ENCODE measurements around the gene SERPINI1. TPM values are rescaled to one million over a fixed set of nuclear protein-coding genes. Genes with fewer than 3 reads are reported as not detected.

Gene SERPINI1
- 10.5 TPM for total RNA-seq
- long read RNA-seq, transcript SERPINI1-202 (9 exons, 1,890 nt): major isoform, 8 of 11 reads
- long read RNA-seq, partial matches to known transcripts: 0 of 11 reads
- long read RNA-seq, other reads (novel, unspliced or antisense): 0 of 11 reads

DNA sequence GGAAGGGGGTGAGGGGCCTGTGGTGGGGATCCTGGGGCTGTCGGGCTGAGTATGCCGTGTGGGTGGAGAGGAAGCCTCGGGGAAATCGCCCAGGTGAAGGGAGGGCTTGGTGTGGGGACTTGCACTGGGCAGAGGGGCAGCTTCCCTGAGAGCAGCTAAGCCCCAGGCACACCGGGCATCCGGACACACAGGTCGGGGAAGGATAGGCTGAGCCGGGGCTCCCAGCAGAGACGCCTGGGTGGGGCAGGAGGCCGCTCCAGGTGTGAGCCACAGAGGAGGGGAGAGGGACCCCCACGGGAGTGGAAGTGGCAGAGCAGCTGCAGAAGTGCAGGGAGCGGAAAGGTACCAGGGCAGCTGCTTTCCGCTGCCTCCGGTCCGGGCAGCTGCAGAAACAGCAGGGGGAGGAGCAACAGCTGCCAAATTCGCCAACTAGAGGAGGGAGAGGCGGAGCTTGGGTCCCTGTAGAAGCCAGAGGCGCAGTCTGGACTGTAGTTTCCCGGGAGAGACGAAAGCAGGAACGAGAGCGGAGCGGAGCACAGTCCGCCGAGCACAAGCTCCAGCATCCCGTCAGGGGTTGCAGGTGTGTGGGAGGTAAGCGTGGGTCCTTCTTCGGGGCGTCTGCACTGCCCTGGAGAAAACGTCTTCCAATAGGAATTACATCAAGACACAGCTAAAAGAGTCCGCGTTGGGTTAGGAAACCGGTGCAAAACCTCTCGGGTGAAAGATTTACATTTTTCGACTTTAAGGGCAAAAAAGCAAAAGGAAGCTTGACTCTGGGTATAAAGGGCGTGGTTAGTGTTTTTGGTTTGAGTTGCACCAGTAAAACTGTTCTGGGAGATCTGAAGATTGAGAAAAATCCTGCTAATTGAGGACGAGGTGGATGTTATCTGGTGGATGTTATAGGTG, at the start of gene SERPINI1:
SERPINI1 (plus strand) TSS at position 489 of the 906 bp plus-strand sequence. CDS start 53,408 bp downstream, outside the sequence.
- intact Hi-C loops (cut with DNase I): loop anchor here (1.0 to 10.0 kb wide), 4 partner anchors 78 to 362 kb away; partner anchors contain the start of gene GOLIM4

DNA sequence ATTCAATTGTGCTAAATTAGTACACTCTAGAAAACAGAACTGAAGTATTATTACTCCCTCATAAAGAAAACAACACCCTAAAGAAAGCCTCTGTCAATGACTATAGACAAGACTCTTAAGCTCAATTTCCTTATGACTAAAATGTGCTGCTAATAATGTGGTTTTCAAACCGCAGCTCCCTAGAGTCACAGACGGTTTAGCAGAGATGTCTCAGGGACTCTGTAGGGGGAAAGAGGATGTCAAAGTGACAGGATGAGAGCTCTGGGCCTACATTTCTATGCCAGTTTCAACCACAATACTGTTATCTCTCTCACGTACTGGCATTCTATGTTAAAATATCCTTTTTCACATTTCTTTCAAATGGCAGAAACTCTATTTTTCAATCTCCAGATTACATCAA, 44.2 kb upstream of the SERPINI1 start:
- intact Hi-C loops (cut with DNase I): loop anchor here (10.0 kb wide), 1 partner anchor 193 kb away; no protein-coding TSS in a partner anchor

More for the DNA sequence above, at the start of gene SERPINI1:
- peak; percentile 94 for DNase-seq (ENCODE audit: low spot score)

DNA sequence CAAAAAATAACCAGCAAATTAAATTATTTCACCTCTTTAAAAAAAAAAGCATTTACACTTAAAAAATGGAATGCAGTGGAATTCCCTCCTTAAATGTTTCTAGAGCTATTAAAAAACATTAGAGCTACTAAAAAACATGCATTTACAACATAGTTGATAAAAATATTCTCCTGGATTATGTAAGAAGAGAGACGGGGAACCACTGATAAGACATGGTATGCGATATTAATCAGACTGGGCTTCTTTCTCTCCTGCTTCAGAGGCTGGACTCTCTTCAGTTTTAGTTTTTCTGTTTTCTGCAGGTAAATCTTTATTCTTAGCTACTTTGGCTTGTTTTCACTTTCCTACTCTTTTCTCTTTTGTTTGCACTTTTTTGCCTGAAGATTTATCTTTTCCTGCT, 41.4 kb upstream of the SERPINI1 start:
- intact Hi-C loops (cut with DNase I): loop anchor here (10.0 kb wide), 1 partner anchor 191 kb away; no protein-coding TSS in a partner anchor
- DNase-seq (ENCODE audit: low spot score): no peak

More for the DNA sequence above, 44.2 kb upstream of the SERPINI1 start:
- no peak for DNase-seq (ENCODE audit: low spot score)

- intact Hi-C loops (cut with DNase I): no loop called here
- DNase-seq (ENCODE audit: low spot score): no peak
Measured at GRCh38 chr3:167700046-167700445, 35.5 kb upstream of the SERPINI1 start.

DNA sequence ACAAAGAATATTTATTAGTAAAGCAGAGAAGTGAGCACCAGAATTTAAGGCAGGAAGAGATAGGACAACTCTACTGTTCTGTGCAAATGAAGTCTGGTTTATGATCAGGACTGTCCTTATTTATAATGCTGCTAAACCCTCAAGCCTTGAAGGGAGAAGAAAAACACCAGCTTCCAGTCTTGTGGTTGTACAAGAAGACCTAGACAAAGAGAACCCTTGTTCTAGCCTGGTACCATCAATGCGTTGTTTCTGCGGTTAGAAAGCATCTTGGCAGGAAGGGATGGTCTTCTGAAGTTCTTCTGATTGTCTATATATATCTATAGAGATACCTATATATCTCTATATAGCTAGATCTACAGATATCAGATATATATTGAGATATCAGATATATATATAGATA, 34.6 kb upstream of the SERPINI1 start:
- intact Hi-C loops (cut with DNase I): no loop called here
- DNase-seq (ENCODE audit: low spot score): no peak

GRCh38 chr3:167705840-167706239, 29.7 kb upstream of the SERPINI1 start:
- intact Hi-C loops (cut with DNase I): no loop called here
- no peak for DNase-seq (ENCODE audit: low spot score)

DNA sequence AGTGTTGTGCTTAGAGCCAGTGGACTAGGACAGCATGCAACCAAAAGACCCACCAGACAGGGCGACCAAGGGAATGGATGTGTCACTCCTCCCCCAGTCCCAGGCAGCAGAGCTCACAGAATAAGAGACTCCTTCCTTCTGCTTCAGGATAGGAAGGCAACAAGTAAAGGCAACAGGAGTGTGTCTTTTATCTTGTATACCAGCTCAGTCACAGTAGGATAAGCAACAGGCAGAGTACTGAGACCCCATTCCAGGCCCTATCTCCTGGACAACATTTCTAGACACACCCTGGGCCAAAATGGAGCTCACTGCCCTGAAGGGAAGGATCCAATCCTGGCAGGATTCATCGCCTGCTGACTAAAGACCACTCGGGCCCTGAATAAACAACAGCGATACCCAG, 25.8 kb upstream of the SERPINI1 start:
- no peak for DNase-seq (ENCODE audit: low spot score)
- intact Hi-C loops (cut with DNase I): no loop called here

DNA sequence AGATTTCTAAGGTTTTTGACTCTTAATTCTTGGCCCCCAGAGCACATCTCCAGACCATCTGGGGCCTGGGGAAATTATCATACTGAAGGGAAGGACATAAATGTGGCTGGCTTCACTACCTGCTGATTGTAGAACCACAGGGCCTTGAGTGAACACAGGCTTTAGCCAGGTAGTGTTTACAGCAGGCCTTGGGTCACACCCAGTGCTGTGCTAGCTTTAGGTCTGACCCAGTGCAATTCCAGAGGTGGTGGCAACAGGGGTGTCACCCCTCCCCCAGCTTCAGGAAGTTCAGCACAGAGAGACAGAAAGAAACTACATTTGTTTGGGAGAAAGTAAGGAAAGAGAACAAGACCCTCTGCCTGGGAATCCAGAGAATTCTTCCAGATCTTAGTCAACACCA, 25.0 kb upstream of the SERPINI1 start:
- intact Hi-C loops (cut with DNase I): no loop called here
- DNase-seq (ENCODE audit: low spot score): no peak

DNA sequence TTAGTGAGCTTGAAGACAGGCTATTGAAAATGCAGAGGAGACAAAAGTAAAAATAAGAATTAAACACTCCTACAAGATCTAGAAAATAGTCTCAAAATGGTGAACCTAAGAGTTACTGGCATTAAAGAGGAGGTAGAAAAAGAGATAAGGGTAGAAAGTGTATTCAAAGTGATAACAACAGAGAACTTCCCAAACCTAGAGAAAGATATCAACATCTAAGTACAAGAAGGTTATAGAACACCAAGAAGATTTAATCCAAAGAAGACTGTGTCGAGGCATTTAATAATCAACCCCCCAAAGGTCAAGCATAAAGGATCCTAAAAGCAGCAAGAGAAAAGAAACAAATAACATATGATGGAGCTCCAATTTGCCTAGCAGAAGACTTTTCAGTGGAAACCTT, 24.1 kb upstream of the SERPINI1 start:
- intact Hi-C loops (cut with DNase I): no loop called here

GRCh38 chr3:167712445-167712844, 23.1 kb upstream of the SERPINI1 start:
- DNase-seq (ENCODE audit: low spot score): no peak
- intact Hi-C loops (cut with DNase I): no loop called here

More for the DNA sequence above, 24.1 kb upstream of the SERPINI1 start:
- no peak for DNase-seq (ENCODE audit: low spot score)

GRCh38 chr3:167714871-167715270, 20.6 kb upstream of the SERPINI1 start:
- intact Hi-C loops (cut with DNase I): no loop called here
- no peak for DNase-seq (ENCODE audit: low spot score)

GRCh38 chr3:167716920-167717319, 18.6 kb upstream of the SERPINI1 start:
- intact Hi-C loops (cut with DNase I): no loop called here
- DNase-seq (ENCODE audit: low spot score): no peak

DNA sequence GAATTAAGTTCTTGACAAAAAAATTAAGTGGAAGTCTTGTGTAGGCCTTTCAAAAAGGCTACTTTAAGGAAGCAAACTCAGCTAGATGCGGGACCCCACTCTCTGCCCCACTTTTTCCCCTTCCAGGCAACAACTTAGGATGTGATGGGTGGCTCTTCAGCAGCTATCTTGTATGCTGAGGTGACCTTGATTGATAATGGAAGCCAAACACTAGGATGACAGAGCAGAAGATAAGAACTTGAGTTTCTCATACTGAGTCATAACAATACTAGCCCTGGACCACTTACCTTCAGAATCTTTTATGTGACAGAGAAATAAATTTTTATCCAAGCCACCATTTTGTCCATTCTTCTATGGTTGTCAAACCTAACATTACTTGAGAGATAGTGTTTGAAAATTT, 16.9 kb upstream of the SERPINI1 start:
- intact Hi-C loops (cut with DNase I): no loop called here
- no peak for DNase-seq (ENCODE audit: low spot score)

DNA sequence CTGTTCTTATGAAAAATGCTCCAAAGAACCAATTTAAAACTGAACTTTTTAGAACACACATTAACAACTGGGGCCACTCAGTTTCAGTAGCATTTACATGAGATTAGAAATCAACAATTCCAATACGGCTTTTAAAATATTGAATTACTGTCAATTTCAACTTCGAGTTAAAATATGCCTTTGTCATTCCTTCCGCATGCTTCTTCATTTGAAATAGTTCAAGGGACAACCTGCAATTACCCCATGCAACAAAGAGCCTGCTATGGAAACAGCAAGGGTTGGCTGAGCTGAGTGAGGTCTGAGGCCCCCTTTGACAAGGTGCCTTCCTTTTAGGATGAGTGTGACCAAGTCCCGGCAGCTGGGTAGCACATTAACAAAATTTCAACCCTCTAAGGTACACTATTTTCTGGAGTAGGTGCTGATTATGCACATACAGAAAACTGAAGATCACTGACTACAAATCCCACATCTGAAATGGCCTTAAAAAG, 12.5 kb upstream of the SERPINI1 start:
- no peak for DNase-seq (ENCODE audit: low spot score)
- intact Hi-C loops (cut with DNase I): no loop called here

DNA sequence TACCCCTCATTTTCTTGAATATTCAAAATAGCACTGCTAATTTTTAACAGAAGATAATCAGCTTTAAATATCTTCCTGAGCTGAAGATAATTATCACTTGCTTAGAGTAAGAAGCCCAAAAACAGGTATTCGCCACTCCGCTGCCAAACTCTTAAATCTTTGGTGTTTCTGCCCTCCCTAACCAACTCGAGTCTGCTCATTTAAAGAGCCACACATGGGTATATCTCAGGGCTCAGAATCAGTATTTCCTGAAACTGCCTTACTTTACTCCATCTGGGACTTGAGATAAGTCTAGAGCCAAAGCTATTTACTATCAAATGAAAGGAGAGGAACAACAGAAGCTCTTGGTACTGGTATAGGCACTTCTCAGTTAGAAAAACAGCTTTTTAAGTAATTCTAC, 11.6 kb upstream of the SERPINI1 start:
- intact Hi-C loops (cut with DNase I): no loop called here
- DNase-seq (ENCODE audit: low spot score): no peak

- intact Hi-C loops (cut with DNase I): no loop called here
- DNase-seq (ENCODE audit: low spot score): no peak
Measured at GRCh38 chr3:167728176-167728575, 7.3 kb upstream of the SERPINI1 start.

- DNase-seq (ENCODE audit: low spot score): no peak
- intact Hi-C loops (cut with DNase I): no loop called here
Measured at GRCh38 chr3:167728632-167729323, 6.7 kb upstream of the SERPINI1 start.

GRCh38 chr3:167729591-167729990, 5.9 kb upstream of the SERPINI1 start:
- intact Hi-C loops (cut with DNase I): no loop called here
- DNase-seq (ENCODE audit: low spot score): no peak

- no peak for DNase-seq (ENCODE audit: low spot score)
- intact Hi-C loops (cut with DNase I): loop anchor here (10.0 kb wide), 1 partner anchor 313 kb away; no protein-coding TSS in a partner anchor
Measured at GRCh38 chr3:167731393-167731792, 4.1 kb upstream of the SERPINI1 start.

Data from cardiac septum (tissue), 1 donor.